ENCODE results near the gene OSBPL3. TPM values are rescaled to one million over a fixed set of nuclear protein-coding genes. Genes with fewer than 3 reads are reported as not detected.

OSBPL3 gene
- total RNA-seq, 1 experiment from 2014 or later: 36.8 TPM

DNA sequence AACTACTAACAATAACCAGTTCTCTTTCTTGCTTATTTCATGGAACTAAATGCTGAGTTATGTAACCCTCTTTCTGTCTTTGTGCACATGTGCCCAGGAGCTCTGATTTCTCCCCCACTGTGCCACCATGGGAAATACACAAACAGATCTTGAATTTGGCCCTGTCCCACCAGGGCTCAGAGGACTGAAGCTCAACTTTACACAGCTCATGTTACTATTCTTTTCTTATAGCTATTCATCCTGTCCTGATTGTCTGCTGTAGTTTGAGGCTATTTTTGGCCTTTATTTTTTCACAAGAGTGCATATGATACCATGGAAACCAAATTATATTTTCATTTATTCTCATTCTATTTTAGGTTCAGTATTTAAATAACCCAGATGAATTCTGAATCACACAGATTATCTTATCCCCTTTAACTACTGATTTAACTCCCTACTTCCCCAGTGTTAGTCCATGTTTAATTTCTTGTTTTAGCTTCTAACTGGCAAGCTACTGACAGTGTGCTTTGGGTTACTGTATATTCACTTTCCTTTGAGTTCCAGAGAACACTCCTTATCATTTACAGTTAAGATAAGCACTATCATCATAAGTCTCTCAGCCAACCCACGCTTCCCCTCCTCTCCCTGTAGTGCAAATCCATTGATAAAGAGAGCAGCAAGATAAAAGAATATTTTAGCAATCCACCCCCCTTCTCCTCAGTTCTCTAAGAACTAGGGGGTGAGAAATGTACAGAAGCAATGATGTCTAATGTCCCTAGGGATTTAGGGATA, 150.9 kb downstream of the OSBPL3 start:
- no TSS peak for BruUV-seq (replicated peaks)
- H3K9ac ChIP-seq (ENCODE audit: low read length): peak overlapping the region; percentile 24; the same call in 1 of the 2 replicates
- H3K79me2 ChIP-seq (ENCODE audit: insufficient read depth, low read length): no peaks in the 10 kb centered on the region
- H3K36me3 ChIP-seq (ENCODE audit: control insufficient read depth in 1 of 2, insufficient read depth in 2 of 2, low read length in 2 of 2): peaks cover 4 to 10% of the 10 kb centered on the region in 2 experiments; a peak in 3 of 4 replicates
- no peak overlapping the region for H2AFZ ChIP-seq (ENCODE audit: low read depth, low read length, poor library complexity, severe bottlenecking)
- ChIA-PET CTCF (no interaction called here), POLR2A (no interaction called here), RAD21 (ENCODE audit: low non-redundant PET in 1 of 2, low total read pairs in 2 of 2, uncharacterized antibody in 2 of 2, unreplicated experiment in 2 of 2) (no interaction called here)
- no peaks in the 10 kb centered on the region for H3K27me3 ChIP-seq (ENCODE audit: insufficient read depth, low read length)
- DNase-seq (ENCODE audit: low read depth, low spot score): no peak
- peak overlapping the region; percentile 31; the same call in 1 of the 2 replicates for H3K4me2 ChIP-seq (ENCODE audit: low read length)
- H3K27ac ChIP-seq (ENCODE audit: low read depth, low read length): no peak overlapping the region
- no peak for ATAC-seq
- no peaks in the 10 kb centered on the region for H3K9me3 ChIP-seq (ENCODE audit: control insufficient read depth in 1 of 2, insufficient read depth in 1 of 2, low read depth in 1 of 2, low read length in 2 of 2)
- intact Hi-C loops (cut with micrococcal nuclease): no loop called here
- H3K4me3 ChIP-seq (replicated peaks in 1 of 2; ENCODE audit: low read depth in 1 of 2, low read length in 2 of 2): no peak overlapping the region
- no peak for TF ChIP-seq ZNF274 (IDR thresholded peaks at IDR 0.05; ENCODE audit: low read depth, low read length)
- no peak for TF ChIP-seq CBX3 (IDR thresholded peaks at IDR 0.05; ENCODE audit: low read depth)
- no peak for TF ChIP-seq SRF (IDR thresholded peaks at IDR 0.05; ENCODE audit: low read depth)
- no peak for TF ChIP-seq MAX (IDR thresholded peaks at IDR 0.05)
- TF ChIP-seq CEBPB (IDR thresholded peaks at IDR 0.05; ENCODE audit: low read depth): no peak
- TF ChIP-seq RAD21 (IDR thresholded peaks at IDR 0.05; ENCODE audit: low read depth): no peak
- TF ChIP-seq ZBTB33 (IDR thresholded peaks at IDR 0.05; ENCODE audit: extremely low read depth, insufficient replicate concordance, low read length): no peak
- TF ChIP-seq ATF3 (IDR thresholded peaks at IDR 0.05): no peak
- TF ChIP-seq SP1 (IDR thresholded peaks at IDR 0.05; ENCODE audit: low read depth): no peak
- no peak for TF ChIP-seq YY1 (IDR thresholded peaks at IDR 0.05; ENCODE audit: extremely low read depth, insufficient replicate concordance, low read depth, low read length)
- TF ChIP-seq FOSL1 (IDR thresholded peaks at IDR 0.05; ENCODE audit: low read depth): no peak
- no peak for TF ChIP-seq ELF1 (IDR thresholded peaks at IDR 0.05; ENCODE audit: borderline replicate concordance, low read depth)
- TF ChIP-seq EGR1 (IDR thresholded peaks at IDR 0.05; ENCODE audit: low read depth): no peak
- no peak for TF ChIP-seq SIN3A (IDR thresholded peaks at IDR 0.05; ENCODE audit: low read depth)
- no peak for TF ChIP-seq TCF7L2 (IDR thresholded peaks at IDR 0.05; ENCODE audit: borderline replicate concordance, extremely low read depth, insufficient read depth, insufficient read length)
- TF ChIP-seq EZH2 (IDR thresholded peaks at IDR 0.05): no peak
- TF ChIP-seq EZH2phosphoT487 (IDR thresholded peaks at IDR 0.05; ENCODE audit: borderline replicate concordance): no peak
- no peak for TF ChIP-seq JUND (IDR thresholded peaks at IDR 0.05)
- H3K9me2 ChIP-seq (ENCODE audit: insufficient read depth): no peaks in the 10 kb centered on the region
- no peaks in the 10 kb centered on the region for H4K20me1 ChIP-seq (ENCODE audit: insufficient read depth)
- H3K4me1 ChIP-seq (ENCODE audit: control insufficient read depth in 1 of 2, insufficient read depth in 2 of 2, low read length in 2 of 2): peaks cover 54 to 92% of the 10 kb centered on the region in 2 experiments

Measured in HCT116 (cell line).